ENCODE data around the gene MGMT.

MGMT gene

DNA sequence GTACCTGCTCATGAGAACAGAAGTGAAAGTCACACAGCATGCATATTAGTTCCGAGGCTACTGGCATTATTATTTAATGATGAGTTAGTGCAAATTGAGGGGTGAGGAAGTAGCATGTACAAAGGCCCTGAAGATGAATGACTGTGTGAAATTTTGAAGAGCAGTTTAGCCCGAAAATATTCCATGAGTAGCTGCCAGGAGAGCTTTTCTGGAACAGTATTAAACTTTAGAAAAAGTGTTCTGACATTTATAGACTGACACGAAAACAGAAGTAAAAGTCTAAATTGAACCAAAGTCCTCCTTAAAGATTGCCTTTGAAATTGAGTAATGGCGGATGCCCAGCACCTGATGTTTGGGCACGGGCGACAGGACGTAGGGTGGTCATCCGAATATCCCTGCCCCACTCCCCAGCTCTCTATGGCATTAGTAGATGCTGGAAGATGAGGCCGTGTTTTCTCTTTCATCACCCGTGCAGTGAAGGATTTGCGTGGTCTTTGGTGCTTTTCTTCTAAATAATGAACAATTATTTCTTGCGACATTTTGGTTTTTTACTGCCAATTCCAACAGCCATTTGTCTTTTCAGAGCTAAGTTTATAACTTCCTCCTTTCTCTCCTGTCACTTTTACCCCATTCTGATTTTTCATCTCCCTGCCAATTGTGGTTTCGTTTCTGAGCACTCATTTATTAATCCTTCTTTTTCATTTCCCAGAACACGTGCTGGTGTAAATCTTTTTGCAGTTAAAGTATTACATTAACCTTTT lies 192.6 kb downstream of the MGMT start:
- DNase-seq = no peak

DNA sequence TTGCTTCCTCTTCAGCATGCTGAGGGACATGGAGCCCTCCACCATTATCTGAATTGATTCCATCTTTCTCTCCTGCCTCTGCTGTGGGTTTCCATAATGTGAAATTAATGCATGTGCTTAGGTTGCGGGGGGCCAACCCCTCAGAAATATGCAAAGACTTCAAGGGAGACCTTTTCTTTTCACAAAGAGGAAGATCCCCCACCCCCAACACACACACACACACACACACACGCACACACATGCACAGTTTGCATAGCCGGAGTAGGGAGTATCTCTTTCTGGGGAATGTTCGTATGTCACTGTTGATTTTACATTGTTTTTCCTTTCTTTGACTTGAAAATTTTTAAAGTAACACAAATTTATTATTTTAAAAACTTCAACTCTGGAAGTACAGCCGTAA lies 193.5 kb downstream of the MGMT start:
- no peak for DNase-seq

DNA sequence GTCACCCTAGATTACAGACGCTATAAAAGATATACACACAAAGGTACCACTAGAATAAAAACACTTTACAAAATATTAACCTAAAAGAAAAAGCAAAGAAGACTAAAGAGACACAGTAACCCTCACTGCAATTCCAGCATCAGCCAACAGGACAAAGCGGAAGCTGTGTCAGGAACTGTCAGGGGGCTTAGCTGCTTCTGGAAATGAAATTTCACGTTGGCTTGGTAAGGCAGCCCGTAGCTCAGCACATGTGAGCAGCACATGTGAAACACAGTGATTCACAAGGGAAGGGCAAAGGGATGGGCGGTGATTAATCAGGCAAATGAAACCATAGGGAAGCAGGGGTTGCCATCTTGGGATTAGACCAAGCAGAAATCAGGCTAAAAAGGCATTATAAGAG lies 195.4 kb downstream of the MGMT start:
- DNase-seq = no peak

DNA sequence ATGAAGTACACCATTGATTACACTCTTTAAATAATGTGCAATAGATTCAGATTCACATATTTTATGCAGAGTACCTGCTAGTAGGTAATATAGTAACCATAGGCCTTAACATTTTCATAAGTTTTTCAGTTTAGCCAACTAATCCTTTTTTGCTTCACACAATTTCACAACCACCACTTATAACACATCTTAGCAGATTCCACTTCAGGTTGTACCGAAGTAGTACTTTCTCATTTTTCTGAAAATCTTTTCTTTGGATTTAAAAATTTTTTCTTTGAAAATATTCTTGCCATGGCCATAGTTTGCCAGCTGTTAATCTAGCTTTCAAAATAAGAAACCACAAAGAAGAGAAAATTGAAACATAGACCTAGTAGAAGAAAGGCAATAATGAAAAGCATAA lies 203.1 kb downstream of the MGMT start:
- DNase-seq = no peak

DNA sequence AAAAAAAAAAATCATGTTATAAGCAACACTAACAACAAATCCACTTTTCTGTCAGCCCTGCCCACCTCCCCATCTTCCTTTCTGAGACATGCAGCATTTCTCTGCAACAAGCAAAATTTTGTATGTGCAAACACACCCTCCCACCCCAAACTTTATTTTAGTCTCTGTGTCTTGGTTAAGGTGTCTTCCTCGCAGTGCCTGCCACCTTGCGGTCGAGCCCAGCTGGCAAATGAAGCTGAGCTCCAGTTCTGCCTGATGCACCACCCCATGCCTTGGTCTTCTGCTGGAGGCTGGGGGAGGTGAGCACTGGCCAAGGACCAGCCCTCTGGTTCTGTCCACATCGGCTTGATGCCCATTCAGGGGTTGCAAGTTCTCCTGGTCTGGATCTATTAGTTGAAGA lies 206.3 kb downstream of the MGMT start:
- DNase-seq = no peak

DNA sequence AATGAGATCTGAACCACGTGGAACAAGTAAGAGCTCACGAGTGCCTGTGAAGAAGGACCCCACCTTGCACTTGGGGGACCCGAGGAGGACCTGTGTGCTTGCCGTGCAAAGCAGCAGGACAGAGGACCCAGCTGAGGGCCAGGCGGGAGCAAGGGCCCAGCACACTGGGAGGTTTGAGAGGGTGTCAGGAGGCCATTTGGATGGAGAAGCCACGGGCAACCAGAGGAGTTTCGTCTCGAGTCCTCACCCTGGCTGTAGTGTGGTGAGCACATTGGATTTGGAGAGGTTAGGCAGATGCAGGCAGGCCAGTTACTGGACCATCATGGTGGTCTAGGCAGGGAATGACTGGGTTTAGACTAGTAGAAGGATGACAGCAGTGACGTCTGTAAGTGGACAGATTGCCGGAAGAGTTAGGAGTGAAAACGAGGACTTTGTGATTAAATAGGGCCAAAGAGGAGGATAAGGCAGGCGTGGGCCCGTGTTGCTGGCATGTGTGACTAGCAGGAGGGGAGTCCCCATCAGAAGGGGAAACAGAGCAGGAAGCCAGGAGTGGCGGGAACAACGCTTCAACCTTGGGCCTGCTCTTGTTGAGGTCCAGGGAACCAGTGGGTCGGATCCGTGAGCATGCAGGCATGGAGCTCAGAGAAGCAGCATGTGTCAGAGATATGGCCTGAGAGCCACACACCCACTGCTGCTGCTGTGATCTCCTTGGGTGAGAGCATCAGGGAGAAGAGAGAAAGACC lies 208.2 kb downstream of the MGMT start:
- no peak for DNase-seq

DNA sequence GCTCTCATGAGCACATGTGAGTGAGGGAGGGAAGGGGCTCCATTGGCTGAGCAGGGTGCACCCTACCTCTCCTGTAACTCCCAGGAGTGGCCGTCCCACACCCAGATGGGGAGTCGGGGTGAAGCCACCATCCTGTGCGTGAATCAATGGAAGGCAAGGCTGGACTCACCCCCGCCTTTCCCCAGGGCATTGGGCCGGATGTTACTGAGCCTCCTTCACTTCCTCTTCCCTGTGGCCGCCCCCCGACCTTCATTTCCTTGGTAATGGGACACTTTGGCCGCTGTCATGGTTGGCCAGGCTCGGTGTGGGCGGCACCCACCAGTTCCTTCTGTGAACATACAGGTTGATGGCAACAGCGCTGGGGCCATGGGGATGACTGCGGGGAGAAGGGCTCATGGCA lies 209.0 kb downstream of the MGMT start:
- no peak for DNase-seq

DNA sequence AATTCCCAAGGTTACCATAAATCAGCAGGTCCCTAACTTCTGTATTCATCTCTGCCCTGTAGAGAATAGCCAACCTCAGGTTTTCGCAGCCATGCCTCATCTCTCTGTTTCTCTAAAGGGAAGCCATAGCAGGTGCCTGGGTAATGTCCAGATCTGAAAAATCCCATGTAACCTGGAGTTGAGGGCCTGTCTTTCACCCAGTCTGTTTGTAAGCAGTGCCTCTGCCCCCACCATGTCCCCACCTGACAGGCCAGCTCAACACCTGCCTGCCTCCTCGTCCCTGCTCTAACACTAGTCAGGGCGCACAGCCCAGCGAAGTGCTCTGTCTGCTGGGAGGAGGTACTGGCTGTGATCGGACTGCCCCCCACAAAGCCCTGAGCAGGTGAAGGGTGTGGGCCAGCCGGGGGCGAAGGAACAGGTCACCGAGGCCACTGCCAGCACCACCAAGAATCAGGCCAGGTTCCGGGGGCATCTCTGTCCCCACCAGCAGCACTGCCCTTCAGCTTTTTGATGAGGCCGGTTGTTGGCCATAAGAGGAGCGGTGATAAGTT lies 210.4 kb downstream of the MGMT start:
- no peak for DNase-seq

DNA sequence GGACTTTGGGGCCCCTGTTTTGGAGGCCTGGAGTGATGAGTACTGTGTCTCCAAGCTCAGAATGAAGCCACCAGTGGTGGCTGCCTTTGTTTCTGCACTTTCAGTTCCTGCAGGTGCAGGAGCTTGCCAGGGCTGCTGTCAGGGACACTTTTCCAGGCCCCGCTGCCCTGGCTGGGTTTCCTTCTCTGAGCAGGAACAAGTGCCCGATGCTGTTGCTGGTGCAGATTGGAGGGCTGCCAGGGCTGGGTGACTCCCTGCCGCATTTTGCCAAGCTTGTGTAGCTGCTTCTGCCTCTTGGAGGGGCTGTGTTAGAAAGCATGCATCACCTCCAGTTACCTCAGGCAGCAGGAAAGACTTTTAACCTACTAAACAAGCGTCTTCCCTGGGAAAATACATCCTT lies 211.1 kb downstream of the MGMT start:
- DNase-seq = no peak

DNA sequence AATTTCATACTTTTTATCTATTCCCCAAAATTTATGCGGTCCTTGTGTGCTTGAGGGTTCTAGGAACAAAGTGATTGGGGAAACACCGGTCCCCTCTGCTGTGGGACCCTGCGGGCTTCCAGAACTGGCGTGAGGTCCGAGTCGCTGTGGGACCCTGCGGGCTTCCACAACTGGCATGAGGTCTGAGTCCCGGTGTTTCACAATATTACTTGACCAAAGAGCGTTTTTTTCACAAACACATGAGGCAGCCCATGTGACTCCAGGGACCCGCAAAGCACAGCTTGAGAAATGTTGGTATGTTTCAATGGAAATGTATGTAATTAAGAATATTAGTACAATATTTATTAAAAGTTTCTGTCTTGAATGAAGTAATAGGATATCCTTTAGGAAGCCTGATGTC lies 212.2 kb downstream of the MGMT start:
- DNase-seq = no peak

DNA sequence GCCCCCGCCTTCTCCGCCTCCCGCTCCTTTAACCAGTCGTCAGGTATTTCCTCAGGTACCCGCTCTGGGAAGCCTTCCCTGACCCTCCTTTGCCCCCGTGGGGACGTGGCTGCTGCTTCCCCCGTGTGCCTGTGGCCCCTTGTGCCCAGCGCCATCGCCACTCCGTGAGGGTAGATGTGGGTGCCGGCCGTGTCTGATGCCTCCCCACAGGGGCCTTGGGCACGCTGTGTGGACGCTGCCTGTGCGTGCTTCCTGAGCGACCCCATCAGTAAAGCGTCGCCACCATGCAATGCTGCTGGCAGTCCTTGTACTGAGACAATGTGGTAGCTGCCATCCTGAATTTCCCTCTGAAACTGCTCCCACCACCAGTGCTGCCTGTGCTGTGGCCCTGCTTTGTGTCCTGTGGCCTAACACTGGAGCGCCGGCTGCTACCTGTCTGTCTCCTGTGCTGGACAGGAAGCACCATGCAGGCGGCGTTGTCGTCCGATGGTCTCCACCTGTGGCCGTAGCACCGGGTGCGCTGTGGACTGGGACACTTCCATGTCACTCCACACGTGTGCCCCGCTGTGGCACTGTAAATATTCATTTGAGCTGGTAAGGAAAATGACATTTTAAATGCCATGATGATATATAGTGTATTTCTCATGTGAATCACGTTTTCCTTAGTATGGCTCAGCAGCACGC lies 213.8 kb downstream of the MGMT start:
- no peak for DNase-seq

DNA sequence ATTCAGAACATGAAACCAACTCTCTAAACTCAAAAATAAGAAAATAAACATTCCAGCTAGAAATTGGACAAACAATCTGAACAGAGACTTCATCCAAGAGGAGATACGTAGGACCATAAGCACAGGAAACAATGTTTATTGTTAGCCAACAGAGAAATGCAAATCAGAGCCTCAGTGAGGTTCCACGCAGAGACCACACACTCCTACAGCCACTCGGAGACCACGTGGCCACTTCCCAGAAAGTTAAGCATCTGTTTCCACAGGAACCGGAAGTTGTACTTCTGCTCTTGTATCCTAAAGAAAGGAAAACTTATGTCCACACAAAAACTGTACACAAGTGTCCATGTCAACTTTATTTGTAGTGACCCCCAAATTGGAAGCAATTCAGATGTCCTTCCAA lies 214.8 kb downstream of the MGMT start:
- no peak for DNase-seq

DNA sequence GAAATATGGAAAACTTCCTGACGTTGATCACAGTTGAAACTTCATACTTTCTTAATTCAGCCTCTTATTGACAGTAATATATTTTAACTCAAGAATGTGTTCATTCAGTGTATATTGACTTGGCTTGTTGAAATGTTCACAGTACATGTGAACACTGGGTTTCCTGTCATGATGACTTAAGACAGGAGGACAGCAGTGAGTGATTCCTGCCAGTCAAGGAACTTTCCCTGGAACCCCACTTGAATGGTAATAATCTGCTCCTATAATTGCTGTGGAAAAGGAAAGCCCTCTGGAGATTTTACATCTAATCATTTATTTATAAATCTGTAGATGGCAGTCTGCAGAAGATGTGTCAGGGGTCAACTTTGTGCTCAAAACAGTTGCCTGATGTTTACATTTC lies 216.5 kb downstream of the MGMT start:
- no peak for DNase-seq

DNA sequence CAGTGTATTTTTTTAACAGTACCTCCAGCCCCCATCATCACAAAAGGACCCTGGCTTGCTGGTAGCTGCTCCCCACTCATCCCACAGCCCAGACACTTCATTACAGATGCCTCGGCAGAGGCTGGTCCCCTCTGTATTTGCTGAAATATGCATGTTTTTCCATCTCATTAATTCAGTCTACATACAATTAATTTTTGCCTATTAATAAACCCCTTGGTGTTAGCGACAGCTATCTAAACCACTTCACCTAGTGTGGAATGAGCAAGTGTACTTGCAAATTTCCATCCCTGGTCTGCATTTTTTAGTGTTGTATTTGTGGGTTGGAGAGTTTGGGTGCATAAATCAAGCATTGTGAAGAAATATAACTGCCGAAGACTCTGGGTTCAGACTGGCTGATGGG lies 216.9 kb downstream of the MGMT start:
- DNase-seq = no peak

DNA sequence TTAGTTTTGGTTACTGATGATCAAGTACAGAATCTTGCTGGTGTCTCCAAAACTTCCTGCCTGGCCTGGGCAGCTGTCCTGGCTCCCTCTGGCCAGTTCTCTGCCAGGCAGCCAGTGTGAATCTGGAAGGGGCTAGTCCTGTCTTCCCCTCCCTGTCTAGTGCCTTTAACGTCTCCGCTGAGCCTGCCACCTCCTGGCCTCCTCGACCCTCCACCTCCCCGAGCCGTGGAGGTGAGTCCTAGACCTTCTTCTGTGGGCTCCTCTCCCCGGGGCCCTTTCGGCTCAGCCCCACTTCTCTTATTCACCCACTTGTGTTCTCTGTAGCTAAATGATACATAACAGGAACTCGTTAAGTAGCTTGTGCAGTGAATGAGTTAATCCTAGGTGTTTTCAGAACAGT lies 218.2 kb downstream of the MGMT start:
- no peak for DNase-seq

DNA sequence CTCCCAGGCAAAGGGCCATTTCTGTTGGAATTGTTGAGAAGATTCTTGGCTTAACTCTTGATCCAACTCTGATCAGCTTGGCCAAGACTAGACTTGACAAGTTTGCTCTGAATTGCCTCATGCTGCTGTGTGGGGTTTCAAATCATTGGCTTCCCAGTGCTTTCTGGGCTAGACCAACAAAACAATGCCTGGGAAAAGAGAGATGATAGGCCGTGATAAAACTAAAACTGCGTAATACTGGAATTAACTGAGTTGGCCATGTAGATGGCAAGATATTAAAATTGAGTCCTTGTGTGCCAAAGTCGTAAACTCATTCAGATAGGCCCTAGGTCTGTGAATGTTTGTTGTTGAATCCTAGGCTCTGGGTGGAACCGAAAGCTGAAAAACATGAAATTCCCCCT lies 222.6 kb downstream of the MGMT start:
- DNase-seq = no peak

DNA sequence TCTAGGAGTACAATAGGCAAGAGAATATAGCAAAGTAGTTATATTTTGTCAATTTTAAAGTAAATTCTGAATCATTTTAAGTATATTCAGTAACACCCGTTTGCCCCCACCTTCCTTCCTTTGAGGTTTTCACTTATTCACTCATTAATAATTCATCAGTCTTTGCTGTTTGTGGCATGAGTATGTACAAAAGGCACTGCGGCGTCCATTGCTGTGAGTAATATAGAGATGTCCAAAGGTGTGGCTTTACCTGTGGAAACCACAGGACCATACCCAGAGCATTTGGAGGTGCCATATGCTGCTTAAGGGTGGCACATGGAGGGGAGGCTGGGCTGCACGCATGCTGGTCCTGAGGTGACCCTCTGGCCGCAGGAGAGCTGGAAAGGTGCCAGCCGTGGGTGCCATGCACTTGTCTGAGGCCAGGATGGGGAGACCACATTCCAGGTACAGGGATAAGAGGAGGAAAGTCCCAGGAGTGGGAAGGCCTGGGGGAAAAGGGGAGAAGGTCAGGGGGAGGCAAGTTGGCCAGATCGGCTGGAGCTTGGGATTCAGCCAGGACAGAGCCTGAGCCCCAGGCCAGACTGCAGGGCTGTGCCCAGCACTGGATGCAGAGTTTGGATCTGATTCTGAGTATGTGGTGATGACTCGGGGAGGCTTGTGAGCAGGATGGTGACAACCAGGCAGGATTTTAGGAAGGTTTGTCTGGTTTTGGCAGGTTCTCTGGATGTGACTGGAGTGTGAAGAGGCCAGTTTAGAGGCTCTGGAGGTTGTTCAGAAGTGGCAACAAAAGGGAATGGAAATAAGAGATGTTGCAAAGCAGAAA lies 223.4 kb downstream of the MGMT start:
- DNase-seq = no peak

DNA sequence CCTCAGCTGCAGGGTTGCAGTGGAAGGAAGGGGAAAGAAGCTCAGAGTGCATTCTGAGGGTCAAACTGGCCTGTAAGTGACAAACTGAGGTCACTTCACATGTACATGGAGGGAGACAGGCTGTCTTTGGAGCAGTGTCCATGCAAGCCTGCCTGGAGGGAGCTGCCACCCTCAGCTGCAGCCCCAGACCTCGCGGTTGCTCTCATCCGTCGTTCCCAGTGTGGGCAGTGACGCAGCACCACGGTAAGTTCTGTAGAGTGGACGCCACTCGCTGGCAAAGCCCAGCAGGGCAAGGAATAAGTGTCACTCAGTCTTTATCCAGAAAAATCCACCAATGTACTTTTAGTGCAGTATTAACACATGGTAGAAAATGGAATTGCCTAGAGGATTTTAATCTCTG lies 225.7 kb downstream of the MGMT start:
- DNase-seq = no peak

DNA sequence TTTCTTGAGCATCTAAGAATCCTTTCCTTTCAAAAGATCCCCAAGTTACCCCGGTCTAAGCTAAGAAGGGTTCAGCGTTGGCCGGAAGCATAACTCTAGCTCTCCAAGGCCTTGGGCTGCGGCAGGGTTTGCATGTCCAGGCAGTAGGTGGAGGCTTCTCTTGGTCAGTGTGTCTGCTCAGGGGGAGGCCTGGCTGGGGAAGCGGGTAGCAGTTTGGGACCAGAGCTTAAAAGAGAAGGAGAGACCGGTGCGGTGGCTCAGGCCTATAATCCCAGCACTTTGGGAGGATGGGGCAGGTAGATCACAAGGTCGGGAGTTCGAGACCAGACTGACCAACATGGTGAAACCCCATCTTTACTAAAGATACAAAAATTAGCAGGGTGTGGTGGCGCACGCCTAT lies 226.3 kb downstream of the MGMT start:
- no peak for DNase-seq

DNA sequence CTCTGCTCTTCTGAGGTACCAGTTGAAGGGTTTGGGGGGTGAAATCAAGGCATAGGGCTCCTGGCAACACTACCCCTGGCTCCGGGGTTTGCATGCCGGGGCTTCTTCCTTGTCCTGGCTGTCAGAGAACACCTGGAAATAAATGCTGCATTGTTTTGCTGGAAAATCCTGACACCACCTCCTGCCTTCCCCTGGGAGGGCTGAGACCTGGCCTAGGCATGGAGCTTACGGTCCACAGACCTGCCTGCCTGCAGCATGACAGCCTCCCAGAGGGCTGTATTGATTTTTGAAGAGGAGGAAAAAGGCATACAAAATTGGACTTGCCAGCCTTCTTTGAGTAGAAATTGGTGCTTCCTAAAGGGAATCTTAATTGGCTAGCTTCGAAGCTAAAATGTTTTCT lies 227.1 kb downstream of the MGMT start:
- no peak for DNase-seq

DNA sequence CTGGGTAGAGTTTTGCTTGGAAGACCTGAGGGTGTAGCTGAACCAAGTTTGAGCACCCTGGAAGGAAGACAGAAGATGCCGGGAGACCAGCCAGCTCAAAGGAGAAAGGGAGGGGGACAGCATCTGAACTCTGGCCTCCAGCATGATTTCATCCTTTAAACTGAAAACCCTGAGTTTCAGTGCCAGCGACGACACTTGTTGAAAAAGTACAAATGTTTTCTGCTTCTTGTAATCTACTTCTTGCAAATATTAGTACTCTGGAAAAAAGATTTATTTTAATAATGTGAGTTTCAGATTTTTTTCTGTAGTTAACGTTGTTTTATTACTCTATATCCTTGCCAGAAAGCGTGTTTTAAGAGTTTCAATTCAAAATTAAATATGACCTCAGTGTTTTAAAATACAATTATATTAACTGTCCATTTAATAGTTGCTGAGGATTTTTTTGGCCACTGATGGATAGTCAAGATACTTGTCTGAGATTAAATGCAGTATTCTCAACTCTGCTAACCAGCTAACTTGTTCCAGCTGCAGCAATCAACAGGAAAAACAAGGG lies 227.7 kb downstream of the MGMT start:
- no peak for DNase-seq

DNA sequence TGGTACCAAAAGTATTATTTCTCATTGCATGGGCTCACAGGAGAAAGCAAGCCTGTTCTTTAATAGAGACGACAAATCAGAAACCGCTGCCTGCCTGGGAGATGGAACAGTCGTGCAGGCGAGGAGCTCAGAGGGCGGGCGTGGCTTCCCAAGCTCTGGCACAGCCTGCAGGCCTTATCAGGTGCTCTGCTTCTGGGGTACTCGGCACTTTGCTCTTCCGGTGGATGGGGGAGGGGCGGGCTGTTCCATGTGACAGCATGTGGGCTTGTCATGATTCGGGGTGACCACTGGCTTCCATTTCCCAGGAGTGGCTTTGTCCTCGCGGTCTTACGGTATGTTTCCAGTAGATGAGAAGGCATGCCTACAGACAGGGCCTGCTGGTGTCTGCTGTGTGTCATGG lies 228.6 kb downstream of the MGMT start:
- no peak for DNase-seq

DNA sequence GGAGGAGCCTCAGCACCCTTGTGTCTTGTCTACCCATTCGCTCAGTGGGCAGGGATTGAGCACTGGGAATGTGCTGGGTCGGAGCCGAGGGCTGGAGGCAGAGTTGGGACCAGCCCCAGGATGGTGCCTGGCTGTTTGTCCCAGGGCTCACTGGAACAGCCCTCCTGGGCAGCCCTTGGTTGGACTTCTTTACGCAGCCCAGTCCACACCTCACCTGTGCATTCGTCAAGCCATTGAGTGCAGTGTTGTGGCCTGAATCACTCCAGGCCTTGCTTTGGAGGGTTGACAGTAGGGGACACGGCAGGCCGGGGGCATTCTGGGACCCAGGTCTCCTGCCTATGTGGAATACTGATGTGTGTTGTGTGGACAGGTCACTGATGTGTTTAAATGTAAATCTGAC lies 229.6 kb downstream of the MGMT start:
- DNase-seq = no peak

All from RPMI8226 (cell line).